Measurements from ENCODE around the gene MKNK1.

GRCh38 chr1:46646331-46646730 is 42.3 kb upstream of the MKNK1 start:
- TF ChIP-seq TAF1 (IDR thresholded peaks at IDR 0.05; ENCODE audit: low read depth, low read length): no peak
- no peak for TF ChIP-seq POLR2AphosphoS5 (IDR thresholded peaks at IDR 0.05; ENCODE audit: low read depth, low read length)
- no peak for TF ChIP-seq POLR2A (IDR thresholded peaks at IDR 0.05; ENCODE audit: low read depth, low read length)
- no peak for TF ChIP-seq SPI1 (IDR thresholded peaks at IDR 0.05; ENCODE audit: low read depth, low read length)
